Colonic mucosa (tissue), 4 donors: Measurements from ENCODE around the gene SWAP70. TPM values are rescaled to one million over a fixed set of nuclear protein-coding genes. Genes with fewer than 3 reads are reported as not detected.

Experiments used
- DNase-seq: peaks from one replicate; pipeline ENCODE4 v3.0.0-alpha.2; 2020
- H3K27ac ChIP-seq: fragments of 200-600 bp; one replicate; pipeline ENCODE4 v1.8.0; 2021
- H3K27me3 ChIP-seq: fragments of 200-600 bp; one replicate; pipeline ENCODE4 v1.8.0; 2021
- H3K36me3 ChIP-seq: fragments of 200-600 bp; one replicate; pipeline ENCODE4 v1.8.0; 2021
- H3K4me1 ChIP-seq: fragments of 200-600 bp; one replicate; pipeline ENCODE4 v1.8.0; 2021; ENCODE audit warnings: mild to moderate bottlenecking
- H3K4me3 ChIP-seq: fragments of 200-600 bp; one replicate; pipeline ENCODE4 v1.8.0; 2021
- H3K9ac ChIP-seq, 2 donors: one replicate each; pipeline ENCODE4 v1.7.0; 2013; ENCODE audit warnings: control low read depth in 2 of 2, low read depth in 2 of 2, low read length in 2 of 2
- H3K9me3 ChIP-seq: fragments of 200-600 bp; one replicate; pipeline ENCODE4 v1.8.0; 2021
- CTCF ChIP-seq: fragments of 200-600 bp; IDR thresholded peaks from one replicate; pipeline ENCODE4 v1.8.0; 2022; ENCODE audit warnings: antibody characterized with exemption, mild to moderate bottlenecking
- intact Hi-C: fragments of 100-400 bp; cut with DNase I; formaldehyde crosslinking; loops from one replicate; pipeline ENCODE4 v1.14.1; 2022
- total RNA-seq, 2 donors: library from RNA; stranded (reverse); fragmentation: NEBNext Ultra II Directional in 1 of 2; extraction: Animal tissue kit (Norgen Biotek cat#: 25700) in 1 of 2; gene quantifications; one replicate each; pipeline ENCODE4 v1.2.1, GENCODE V29; 2021
- donor health status: healthy.
- donor health status: DM: no; HTN: no; CAD: no.
- donor health status: DM: no; HTN: no; CAD: no.

SWAP70 gene
- total RNA-seq, 2 donors from 2014 or later: 13.1 to 21.2 TPM

- no peaks in the 10 kb centered on the region for H3K9me3 ChIP-seq
- no peak overlapping the region for H3K9ac ChIP-seq
- H3K36me3 ChIP-seq: no peaks in the 10 kb centered on the region
- H3K27ac ChIP-seq: no peak overlapping the region
- DNase-seq: no peak
- H3K4me1 ChIP-seq: no peaks in the 10 kb centered on the region
- TF ChIP-seq CTCF: no peak
- intact Hi-C loops: no loop called here
- H3K27me3 ChIP-seq: no peaks in the 10 kb centered on the region
- no peak overlapping the region for H3K4me3 ChIP-seq
These were observed 1.6 kb upstream of the SWAP70 start for GRCh38 chr11:9662273-9662672.

GRCh38 chr11:9664276-9665171 lies 647 bp downstream of the SWAP70 start:
- Histone ChIP-seq H3K9ac (peak overlapping the region; percentile 90 to 94), H3K4me3 (peak overlapping the region; percentile 96), H3K27ac (peak overlapping the region; percentile 86), H3K27me3 (no peaks in the 10 kb centered on the region), H3K36me3 (no peaks in the 10 kb centered on the region), H3K4me1 (no peaks in the 10 kb centered on the region), H3K9me3 (no peaks in the 10 kb centered on the region)
- peak; percentile 54 for DNase-seq
- TF ChIP-seq CTCF: no peak
- intact Hi-C loops: no loop called here

- DNase-seq: no peak
- no peaks in the 10 kb centered on the region for H3K4me1 ChIP-seq
- no peaks in the 10 kb centered on the region for H3K9me3 ChIP-seq
- no peaks in the 10 kb centered on the region for H3K27me3 ChIP-seq
- TF ChIP-seq CTCF: no peak
- H3K36me3 ChIP-seq: no peaks in the 10 kb centered on the region
- intact Hi-C loops: no loop called here
- no peak overlapping the region for H3K27ac ChIP-seq
- no peak overlapping the region for H3K4me3 ChIP-seq
- no peak overlapping the region for H3K9ac ChIP-seq
These were observed 1.9 kb downstream of the SWAP70 start for GRCh38 chr11:9665749-9666148.

GRCh38 chr11:9669954-9670353 lies 6.1 kb downstream of the SWAP70 start:
- no peaks in the 10 kb centered on the region for H3K9me3 ChIP-seq
- no peaks in the 10 kb centered on the region for H3K4me1 ChIP-seq
- no peaks in the 10 kb centered on the region for H3K27me3 ChIP-seq
- no peak overlapping the region for H3K9ac ChIP-seq
- DNase-seq: no peak
- TF ChIP-seq CTCF: no peak
- intact Hi-C loops: no loop called here
- H3K4me3 ChIP-seq: no peak overlapping the region
- no peak overlapping the region for H3K27ac ChIP-seq
- no peaks in the 10 kb centered on the region for H3K36me3 ChIP-seq

GRCh38 chr11:9672288-9672916 lies 8.5 kb downstream of the SWAP70 start:
- no peaks in the 10 kb centered on the region for H3K36me3 ChIP-seq
- no peak overlapping the region for H3K4me3 ChIP-seq
- no peak overlapping the region for H3K9ac ChIP-seq
- no peak for TF ChIP-seq CTCF
- no peaks in the 10 kb centered on the region for H3K27me3 ChIP-seq
- H3K4me1 ChIP-seq: no peaks in the 10 kb centered on the region
- no peak for DNase-seq
- H3K27ac ChIP-seq: no peak overlapping the region
- intact Hi-C loops: no loop called here
- no peaks in the 10 kb centered on the region for H3K9me3 ChIP-seq
